ENCODE results near the gene HOXD12. TPM values are rescaled to one million over a fixed set of nuclear protein-coding genes. Genes with fewer than 3 reads are reported as not detected.
A peak's percentile ranks its signal among the peaks of the same experiment; 100 is the strongest.

HOXD12 gene
- total RNA-seq, 1 donor from 2014 or later = 0.27 TPM

- Mint-ChIP-seq H3K36me3 (peaks cover 3% of the 10 kb centered on the region), H3K4me3 (peak overlapping the region; percentile 73), H3K27ac (no peak overlapping the region), H3K9me3 (no peaks in the 10 kb centered on the region), H3K4me1 (peaks cover 13% of the 10 kb centered on the region), H3K27me3 (ENCODE audit: low read depth) (peaks cover 92% of the 10 kb centered on the region)
- DNase-seq (ENCODE audit: low spot score in 2 of 2, unreplicated experiment in 2 of 2) = no peak
- TF ChIP-seq, protein P1, sequence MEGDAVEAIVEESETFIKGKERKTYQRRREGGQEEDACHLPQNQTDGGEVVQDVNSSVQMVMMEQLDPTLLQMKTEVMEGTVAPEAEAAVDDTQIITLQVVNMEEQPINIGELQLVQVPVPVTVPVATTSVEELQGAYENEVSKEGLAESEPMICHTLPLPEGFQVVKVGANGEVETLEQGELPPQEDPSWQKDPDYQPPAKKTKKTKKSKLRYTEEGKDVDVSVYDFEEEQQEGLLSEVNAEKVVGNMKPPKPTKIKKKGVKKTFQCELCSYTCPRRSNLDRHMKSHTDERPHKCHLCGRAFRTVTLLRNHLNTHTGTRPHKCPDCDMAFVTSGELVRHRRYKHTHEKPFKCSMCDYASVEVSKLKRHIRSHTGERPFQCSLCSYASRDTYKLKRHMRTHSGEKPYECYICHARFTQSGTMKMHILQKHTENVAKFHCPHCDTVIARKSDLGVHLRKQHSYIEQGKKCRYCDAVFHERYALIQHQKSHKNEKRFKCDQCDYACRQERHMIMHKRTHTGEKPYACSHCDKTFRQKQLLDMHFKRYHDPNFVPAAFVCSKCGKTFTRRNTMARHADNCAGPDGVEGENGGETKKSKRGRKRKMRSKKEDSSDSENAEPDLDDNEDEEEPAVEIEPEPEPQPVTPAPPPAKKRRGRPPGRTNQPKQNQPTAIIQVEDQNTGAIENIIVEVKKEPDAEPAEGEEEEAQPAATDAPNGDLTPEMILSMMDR (IDR thresholded peaks at IDR 0.05; ENCODE audit: unreplicated experiment) = no peak
Measured at GRCh38 chr2:176135035-176135440, 35.4 kb downstream of the HOXD12 start.

DNA sequence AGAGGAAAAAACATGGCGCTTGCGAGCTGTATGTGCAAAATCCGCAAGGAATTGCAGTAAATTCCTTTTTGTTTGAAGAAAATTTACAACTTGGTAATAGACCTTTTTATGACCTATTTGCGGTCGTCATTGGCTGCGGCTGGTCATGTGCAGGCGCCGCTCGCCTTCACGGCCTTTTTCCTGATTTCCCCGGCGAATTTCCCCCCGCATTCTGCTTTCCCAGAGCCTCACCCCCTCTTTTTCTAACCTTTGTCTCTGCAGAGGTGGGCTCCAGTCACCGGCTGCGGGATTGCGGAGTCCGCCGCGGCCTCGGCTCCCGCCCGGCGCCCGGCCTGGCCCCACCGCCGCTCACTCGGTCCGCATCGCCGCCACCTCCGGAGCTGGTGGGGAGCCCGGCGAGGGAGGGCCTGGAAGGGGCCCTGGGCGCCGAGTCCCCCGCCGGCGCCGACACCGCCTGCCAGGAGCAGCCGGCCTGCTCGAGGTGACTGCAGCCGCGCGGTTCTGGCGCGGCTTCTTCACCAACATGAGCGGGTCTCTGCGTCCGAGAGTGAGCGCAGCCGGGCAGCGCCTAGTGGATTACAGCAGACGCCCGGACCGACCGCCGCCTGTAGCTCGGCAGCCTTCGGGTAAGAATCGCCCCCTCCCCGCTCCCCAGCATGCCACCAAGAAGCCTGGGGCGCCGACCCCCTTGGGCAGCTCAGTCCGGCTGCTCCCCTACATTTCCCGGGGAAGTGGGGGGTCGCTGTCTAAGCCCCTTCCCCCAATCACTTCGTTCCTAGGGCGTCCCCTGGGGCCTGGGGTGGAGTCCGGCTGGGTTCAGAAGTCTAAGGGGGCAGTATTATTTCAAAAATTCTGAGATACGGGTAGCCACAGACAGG, 37.0 kb downstream of the HOXD12 start:
- Mint-ChIP-seq H3K4me1 (peaks cover 8% of the 10 kb centered on the region), H3K27me3 (ENCODE audit: low read depth) (peaks cover 96% of the 10 kb centered on the region), H3K4me3 (peak overlapping the region; percentile 73), H3K9me3 (no peaks in the 10 kb centered on the region), H3K27ac (peak overlapping the region; percentile 39), H3K36me3 (peaks cover 3% of the 10 kb centered on the region)
- TF ChIP-seq, protein P1 (IDR thresholded peaks at IDR 0.05; ENCODE audit: unreplicated experiment) = no peak
- DNase-seq (ENCODE audit: low spot score in 2 of 2, unreplicated experiment in 2 of 2) = no peak

GRCh38 chr2:176137252-176137580, 37.6 kb downstream of the HOXD12 start:
- TF ChIP-seq, protein P1 (IDR thresholded peaks at IDR 0.05; ENCODE audit: unreplicated experiment) = no peak
- H3K9me3 Mint-ChIP-seq = no peaks in the 10 kb centered on the region
- H3K27me3 Mint-ChIP-seq (ENCODE audit: low read depth) = peaks cover 96% of the 10 kb centered on the region
- H3K4me3 Mint-ChIP-seq = peak overlapping the region; percentile 53
- peaks cover 3% of the 10 kb centered on the region for H3K36me3 Mint-ChIP-seq
- H3K27ac Mint-ChIP-seq = no peak overlapping the region
- DNase-seq (ENCODE audit: low spot score in 2 of 2, unreplicated experiment in 2 of 2) = no peak
- H3K4me1 Mint-ChIP-seq = peaks cover 8% of the 10 kb centered on the region

DNA sequence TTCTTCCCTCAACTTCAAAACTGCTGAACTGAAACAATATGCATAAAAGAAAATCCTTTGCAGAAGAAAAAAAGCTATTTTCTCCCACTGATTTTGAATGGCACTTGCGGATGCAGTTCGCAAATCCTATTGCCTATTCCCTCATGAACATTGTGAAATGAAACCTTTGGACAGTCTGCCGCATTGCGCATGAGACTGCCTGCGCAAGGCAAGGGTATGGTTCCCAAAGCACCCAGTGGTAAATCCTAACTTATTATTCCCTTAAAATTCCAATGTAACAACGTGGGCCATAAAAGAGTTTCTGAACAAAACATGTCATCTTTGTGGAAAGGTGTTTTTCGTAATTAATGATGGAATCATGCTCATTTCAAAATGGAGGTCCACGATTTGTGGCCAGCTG, 38.3 kb downstream of the HOXD12 start:
- Mint-ChIP-seq H3K9me3 (no peaks in the 10 kb centered on the region), H3K4me1 (peaks cover 6% of the 10 kb centered on the region), H3K4me3 (no peak overlapping the region), H3K27ac (no peak overlapping the region), H3K27me3 (ENCODE audit: low read depth) (peaks cover 96% of the 10 kb centered on the region), H3K36me3 (peaks cover 3% of the 10 kb centered on the region)
- TF ChIP-seq, protein P1 (IDR thresholded peaks at IDR 0.05; ENCODE audit: unreplicated experiment) = no peak
- DNase-seq (ENCODE audit: low spot score in 2 of 2, unreplicated experiment in 2 of 2) = no peak

DNA sequence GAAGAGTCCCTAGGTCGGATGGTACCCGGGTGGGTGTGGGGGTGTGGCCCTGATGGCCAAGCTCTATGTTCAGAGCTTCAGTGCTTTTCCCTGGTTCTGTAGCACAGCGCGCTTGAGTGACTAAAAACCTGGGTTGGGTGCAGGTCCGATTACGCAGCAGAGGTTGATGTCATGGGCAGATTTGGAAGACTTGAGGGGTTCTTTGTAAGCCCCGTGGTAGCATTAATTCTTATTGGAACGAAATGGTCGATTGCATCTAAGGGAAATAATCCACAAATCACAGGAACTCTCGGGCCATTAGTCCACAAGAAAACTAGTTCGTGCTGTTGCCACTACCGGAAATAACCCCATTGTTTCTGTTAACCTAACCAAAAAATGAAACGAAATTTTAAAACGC, 38.9 kb downstream of the HOXD12 start:
- H3K27ac Mint-ChIP-seq = no peak overlapping the region
- no peak for DNase-seq (ENCODE audit: low spot score in 2 of 2, unreplicated experiment in 2 of 2)
- H3K4me1 Mint-ChIP-seq = peaks cover 6% of the 10 kb centered on the region
- TF ChIP-seq, protein P1 (IDR thresholded peaks at IDR 0.05; ENCODE audit: unreplicated experiment) = no peak
- peaks cover 96% of the 10 kb centered on the region for H3K27me3 Mint-ChIP-seq (ENCODE audit: low read depth)
- no peaks in the 10 kb centered on the region for H3K9me3 Mint-ChIP-seq
- H3K4me3 Mint-ChIP-seq = no peak overlapping the region
- peaks cover 3% of the 10 kb centered on the region for H3K36me3 Mint-ChIP-seq
